ENCODE measurements around the gene POLN.

Gene POLN

DNA sequence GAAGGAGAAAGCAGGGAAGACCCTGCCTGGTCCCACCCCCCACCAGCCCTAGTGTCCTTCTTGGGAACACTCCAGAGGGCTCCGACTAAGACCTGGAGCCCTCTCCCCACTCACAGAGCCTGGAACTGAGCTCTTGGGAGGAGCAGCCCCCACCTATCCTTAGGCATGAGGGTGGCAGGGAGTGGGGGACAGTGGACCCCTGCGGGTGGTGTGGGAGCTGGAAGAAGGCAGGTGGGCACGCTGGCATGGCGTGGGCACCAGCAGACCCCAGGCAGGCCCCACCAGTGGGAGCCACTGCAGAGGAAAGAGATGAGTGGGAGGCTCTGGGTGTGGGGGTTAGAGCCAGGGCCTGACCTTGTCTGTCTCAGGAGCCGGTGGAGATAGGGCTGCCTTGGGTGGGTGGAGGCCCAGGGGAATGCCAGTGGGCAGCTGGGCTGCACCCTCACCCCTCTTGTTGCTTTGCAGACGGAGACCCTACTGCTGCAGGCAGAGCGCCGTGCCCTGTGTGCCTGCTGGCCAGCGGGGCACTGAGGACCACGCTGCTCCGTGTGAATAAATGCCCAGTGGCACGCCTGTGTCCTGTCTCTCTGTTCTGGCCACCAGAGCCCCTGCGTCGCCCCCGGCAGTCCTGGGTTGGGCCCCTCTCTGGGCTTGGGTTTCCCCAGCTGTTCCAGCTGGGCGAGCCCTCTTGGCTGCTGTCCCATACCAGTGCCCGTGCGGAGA is 198.4 kb downstream of the POLN start:
- peaks cover 7% of the 10 kb centered on the region for H3K36me3 ChIP-seq
- TF ChIP-seq, protein P1, sequence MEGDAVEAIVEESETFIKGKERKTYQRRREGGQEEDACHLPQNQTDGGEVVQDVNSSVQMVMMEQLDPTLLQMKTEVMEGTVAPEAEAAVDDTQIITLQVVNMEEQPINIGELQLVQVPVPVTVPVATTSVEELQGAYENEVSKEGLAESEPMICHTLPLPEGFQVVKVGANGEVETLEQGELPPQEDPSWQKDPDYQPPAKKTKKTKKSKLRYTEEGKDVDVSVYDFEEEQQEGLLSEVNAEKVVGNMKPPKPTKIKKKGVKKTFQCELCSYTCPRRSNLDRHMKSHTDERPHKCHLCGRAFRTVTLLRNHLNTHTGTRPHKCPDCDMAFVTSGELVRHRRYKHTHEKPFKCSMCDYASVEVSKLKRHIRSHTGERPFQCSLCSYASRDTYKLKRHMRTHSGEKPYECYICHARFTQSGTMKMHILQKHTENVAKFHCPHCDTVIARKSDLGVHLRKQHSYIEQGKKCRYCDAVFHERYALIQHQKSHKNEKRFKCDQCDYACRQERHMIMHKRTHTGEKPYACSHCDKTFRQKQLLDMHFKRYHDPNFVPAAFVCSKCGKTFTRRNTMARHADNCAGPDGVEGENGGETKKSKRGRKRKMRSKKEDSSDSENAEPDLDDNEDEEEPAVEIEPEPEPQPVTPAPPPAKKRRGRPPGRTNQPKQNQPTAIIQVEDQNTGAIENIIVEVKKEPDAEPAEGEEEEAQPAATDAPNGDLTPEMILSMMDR (IDR thresholded peaks at IDR 0.05; ENCODE audit: low read depth, low read length), result no peak
- peaks cover 4% of the 10 kb centered on the region for H3K27me3 ChIP-seq (ENCODE audit: insufficient read depth, low read depth, severe bottlenecking)
- DNase-seq, result no peak
- no peak overlapping the region for H3K4me3 ChIP-seq (ENCODE audit: low read depth, low read length)
- H3K27ac ChIP-seq, result no peak overlapping the region
- no peaks in the 10 kb centered on the region for H3K9me3 ChIP-seq (ENCODE audit: severe bottlenecking)

DNA sequence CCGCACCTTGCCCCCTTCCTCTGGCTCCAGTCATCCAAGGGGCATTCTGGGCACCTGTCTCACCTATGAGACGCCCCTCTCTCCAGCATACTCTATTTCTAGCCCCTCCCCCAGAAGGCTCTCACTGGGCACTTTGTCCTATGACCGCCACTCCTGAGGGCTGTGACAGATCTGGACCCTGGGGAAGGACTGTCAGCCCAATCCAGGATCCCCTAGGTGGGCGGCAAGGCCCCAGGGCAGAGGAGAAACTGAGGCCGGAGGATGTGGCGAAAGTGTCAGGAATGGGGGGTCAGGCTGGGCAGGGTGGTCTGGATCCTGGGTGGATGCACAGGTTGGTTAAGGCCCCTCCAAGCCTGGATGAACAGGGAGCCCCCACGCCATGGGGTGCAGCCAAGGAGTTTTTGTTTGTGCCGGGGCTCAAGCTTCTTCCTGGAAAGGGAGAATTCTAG is 198.9 kb downstream of the POLN start:
- TF ChIP-seq, protein P1 (IDR thresholded peaks at IDR 0.05; ENCODE audit: low read depth, low read length), result no peak
- Histone ChIP-seq H3K27me3 (ENCODE audit: insufficient read depth, low read depth, severe bottlenecking) (peaks cover 4% of the 10 kb centered on the region), H3K4me3 (ENCODE audit: low read depth, low read length) (peak overlapping the region; percentile 70), H3K36me3 (peaks cover 7% of the 10 kb centered on the region), H3K9me3 (ENCODE audit: severe bottlenecking) (no peaks in the 10 kb centered on the region), H3K27ac (no peak overlapping the region)
- DNase-seq, result no peak

DNA sequence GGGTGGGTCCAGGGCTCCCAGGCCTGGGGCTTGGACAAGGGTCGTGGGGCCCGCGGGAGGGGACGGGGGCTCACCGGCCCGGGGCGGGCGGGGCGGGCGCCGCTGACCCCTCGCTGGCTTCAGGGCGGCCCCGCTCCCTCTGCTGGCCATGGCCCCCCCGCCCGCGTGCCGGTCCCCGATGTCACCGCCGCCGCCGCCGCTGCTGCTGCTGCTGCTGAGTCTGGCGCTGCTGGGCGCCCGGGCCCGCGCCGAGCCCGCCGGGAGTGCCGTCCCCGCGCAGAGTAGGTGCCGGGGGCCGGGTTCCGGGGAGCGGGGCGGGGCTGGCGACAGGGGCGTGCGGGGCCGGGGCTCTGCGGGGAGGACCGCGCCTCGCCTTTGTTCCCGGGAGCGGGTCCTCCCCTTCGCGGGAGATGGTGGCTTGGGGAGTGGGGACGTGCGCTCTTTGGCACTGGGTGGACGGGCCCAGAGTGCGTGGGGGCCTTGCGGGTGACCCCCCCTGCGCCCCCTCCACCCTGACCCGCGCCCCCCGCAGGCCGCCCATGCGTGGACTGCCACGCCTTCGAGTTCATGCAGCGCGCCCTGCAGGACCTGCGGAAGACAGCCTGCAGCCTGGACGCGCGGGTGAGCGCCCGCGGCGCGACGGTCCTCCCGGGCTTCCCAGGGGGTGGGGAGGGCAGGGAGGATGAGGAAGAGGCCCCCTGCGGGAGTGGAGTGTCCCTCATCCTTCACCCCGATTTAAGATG is 199.5 kb downstream of the POLN start:
- Histone ChIP-seq H3K36me3 (peaks cover 7% of the 10 kb centered on the region), H3K27ac (no peak overlapping the region; the same call in 1 of the 2 replicates), H3K9me3 (ENCODE audit: severe bottlenecking) (no peaks in the 10 kb centered on the region), H3K4me3 (ENCODE audit: low read depth, low read length) (peak overlapping the region; percentile 70), H3K27me3 (ENCODE audit: insufficient read depth, low read depth, severe bottlenecking) (peaks cover 4% of the 10 kb centered on the region)
- DNase-seq, result peak; percentile 43
- TF ChIP-seq, protein P1 (IDR thresholded peaks at IDR 0.05; ENCODE audit: low read depth, low read length), result 0 out of 2 replicates have a peak, but pooled peaks have one; percentile 27

DNA sequence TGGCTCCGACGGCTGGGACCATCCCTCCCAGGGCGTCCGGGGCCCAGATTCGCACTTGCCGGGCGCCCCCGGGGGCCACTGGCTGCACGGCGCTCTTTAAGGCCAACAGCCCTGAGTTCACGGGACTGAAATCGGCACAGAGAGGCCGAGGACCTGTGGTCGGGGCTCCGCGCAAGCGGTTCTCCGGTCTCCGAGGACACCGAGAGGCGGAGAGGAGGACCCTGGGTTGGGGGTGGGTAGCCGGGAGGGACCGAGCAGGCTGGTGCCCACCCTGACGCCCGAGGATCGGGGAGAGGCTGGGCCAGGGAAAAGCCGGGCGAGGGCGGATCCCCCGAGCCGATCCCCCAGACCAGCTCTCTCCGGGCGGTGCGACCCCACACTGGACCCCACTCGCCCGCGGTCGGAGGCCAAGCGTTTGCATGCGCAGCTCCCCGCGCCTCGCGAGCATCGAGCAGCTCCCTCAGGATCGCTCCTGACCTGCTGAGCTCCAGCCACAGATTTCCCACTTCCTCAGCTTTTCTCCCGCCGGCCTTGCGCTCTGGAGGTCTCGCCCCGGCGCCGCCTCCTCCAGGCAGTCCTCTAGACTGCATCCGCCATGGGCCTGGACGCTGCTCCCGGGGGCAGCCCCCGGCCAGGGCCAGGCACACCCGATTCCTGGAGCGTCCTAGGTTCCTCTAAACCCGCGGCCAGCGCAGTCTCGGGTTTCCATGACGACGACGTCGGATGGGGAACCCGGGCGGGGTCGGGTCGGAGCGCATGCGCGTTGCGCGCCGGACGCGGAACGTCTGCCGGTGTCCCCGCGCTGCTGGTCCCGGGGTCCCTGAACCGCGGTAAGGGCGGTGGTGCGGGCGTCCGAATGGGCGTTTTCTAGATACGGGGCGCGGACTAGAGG is 200.4 kb downstream of the POLN start:
- peaks cover 4% of the 10 kb centered on the region for H3K27me3 ChIP-seq (ENCODE audit: insufficient read depth, low read depth, severe bottlenecking)
- H3K36me3 ChIP-seq, result peaks cover 7% of the 10 kb centered on the region
- H3K27ac ChIP-seq, result peak overlapping the region; percentile 63
- peak overlapping the region; percentile 70 for H3K4me3 ChIP-seq (ENCODE audit: low read depth, low read length)
- no peaks in the 10 kb centered on the region for H3K9me3 ChIP-seq (ENCODE audit: severe bottlenecking)
- DNase-seq, result peak; percentile 91
- TF ChIP-seq, protein P1 (IDR thresholded peaks at IDR 0.05; ENCODE audit: low read depth, low read length), result no peak

DNA sequence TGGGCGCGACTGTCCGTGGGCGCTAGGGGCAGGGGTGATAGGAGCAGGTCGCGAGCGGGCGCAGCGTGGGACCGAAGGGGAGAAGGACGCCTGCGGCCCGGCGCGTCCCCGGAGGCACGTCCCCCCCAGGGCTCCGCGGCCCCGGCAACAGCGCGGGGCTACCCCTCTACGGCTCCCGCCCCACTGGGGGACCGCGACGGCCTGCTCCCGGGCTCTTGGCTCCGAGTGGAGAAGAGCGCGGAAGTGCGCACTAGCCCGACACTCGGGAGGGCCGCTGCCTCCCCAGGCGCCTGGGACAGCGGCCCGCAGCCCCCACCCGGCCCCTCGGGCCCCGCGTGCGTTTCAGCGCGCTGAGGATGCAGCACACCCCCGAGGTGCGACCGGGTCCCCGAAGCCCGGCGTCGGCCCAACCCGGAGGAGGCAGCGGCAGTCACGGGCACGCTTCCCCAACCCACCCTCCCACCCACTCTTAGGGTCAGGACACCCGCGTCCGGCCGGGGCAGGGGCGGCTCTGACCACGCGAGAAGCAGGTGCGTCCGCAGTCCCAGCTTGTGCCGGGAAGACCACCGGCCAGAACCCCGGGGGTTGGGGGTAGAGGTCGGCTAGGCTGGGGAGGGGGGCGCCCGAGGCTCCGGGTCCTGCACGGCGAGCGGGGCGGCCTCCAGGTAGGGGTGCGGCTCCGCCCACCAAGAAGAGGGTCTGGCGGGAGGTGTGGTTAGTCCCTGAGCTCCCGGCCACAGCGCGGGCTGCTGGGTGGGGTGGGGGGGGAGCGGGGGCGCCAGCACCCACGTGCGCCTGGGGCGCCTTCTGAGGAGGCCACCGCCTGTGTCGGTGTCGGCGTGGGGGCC is 201.3 kb downstream of the POLN start:
- H3K36me3 ChIP-seq, result peaks cover 7% of the 10 kb centered on the region
- TF ChIP-seq, protein P1 (IDR thresholded peaks at IDR 0.05; ENCODE audit: low read depth, low read length), result no peak
- H3K27ac ChIP-seq, result no peak overlapping the region
- peaks cover 4% of the 10 kb centered on the region for H3K27me3 ChIP-seq (ENCODE audit: insufficient read depth, low read depth, severe bottlenecking)
- H3K9me3 ChIP-seq (ENCODE audit: severe bottlenecking), result no peaks in the 10 kb centered on the region
- peak overlapping the region; percentile 70 for H3K4me3 ChIP-seq (ENCODE audit: low read depth, low read length)
- DNase-seq, result no peak
